ENCODE measurements around the gene PDX1.

PDX1 gene

GRCh38 chr13:27970382-27971235, 50.8 kb downstream of the PDX1 start:
- no peak for DNase-seq (ENCODE audit: low spot score)

DNA sequence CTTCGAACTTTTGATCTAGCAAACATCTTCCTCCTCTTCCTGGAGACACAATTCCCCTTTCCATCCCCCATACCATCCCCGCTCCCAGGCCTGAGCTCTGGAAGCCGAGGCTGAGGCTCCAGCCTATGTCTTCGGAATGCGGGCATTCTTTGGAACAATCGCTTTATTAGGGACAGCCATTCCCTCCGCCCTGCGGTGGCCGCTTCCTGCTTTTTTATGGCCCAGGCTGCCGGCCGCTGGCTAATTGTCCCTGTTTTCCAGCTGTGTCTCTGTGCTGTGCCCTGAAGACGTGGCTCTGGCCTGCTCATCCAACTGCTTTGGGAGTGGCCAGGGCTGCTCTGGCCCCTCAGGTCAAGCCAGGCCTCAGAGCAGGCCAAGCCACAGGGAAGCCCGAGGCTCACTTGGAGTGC, 51.4 kb downstream of the PDX1 start:
- no peak for DNase-seq (ENCODE audit: low spot score)

DNA sequence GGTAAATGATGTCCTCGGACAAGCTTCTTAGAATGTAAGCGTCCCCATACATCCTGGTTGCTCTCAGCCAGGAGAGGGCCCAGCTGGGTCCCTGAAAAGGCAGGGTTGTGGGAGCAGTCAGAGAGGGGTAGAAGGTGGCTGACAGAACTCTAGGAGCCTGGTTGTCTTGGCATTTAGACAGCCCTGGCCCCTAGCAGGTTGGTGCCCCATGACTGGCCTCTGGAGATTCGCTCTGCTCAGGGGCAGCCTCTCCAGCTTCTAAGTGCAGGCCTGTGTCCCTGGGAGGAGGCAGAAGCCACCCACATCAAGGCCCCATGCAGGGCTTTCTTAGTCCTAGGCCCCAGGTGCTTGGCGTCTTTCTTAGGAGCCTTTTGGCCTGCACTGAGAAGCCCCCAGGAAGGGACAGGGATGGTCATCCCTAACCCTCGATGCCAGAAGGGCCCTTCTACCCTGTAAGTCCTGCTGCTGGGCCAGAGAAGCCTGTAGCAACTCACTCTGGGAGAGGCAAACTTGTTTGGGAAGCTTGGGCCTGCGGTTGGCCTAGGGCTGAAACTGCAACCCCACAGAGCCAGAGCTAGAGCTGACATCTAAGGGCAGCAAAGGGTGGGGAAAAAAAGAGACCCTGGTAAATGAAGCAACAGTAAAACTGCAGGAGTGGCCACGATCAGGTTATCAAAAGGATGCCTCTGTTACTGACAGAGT, 52.1 kb downstream of the PDX1 start:
- DNase-seq (ENCODE audit: low spot score), result no peak

- no peak for DNase-seq (ENCODE audit: low spot score)
Measured at GRCh38 chr13:27972478-27972820, 52.6 kb downstream of the PDX1 start.

DNA sequence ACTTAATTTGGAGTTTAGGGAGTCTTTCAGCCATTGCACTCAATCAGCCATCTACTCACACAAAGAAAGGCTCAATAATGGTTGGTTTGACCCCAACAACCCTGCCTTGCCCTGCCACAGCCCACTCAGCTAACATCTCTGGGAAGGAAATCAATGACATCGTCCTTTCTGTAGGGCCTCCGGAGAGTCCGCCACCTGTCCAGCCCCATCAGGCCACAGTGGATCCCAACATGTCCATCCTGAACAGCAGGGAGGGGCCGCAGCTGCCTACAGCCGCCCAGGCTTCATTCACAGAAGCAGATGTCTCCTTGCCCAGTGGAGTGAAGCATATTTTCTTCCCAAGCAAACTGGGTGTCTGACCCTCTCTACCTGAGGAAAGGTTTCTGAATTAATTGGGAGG, 53.5 kb downstream of the PDX1 start:
- DNase-seq (ENCODE audit: low spot score), result no peak

DNA sequence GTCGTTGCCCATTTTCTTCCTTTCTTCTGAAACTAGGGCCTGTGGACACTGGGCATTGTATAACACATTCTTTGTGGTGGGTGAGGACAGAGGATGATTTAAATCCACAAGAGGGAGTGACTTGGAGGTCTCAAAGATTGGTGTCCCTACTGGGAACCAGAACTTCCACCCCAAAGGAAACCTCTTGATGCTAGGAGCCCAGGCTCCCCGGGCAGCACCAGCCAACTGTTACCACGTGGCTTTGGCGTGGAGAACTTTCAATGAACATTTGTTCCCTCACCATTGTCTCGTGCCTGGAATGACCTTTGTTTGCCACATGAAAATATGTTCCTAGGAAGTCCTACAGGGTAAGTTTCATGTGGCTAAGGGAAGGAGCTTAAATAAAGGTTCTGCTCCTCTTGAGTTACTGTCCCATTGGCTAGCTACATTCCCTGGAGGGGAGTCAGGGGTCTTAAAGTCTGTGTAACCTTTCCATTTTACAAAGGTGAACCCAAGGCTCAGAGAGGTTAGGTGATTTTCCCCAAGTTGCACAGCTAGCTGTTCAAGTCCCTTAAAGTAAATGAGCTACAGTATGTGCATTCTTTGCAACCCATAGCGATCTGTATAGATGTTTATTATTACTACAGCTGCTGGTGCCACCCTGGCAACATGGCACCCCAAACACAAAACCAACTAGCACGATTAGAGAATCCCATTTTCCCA, 54.3 kb downstream of the PDX1 start:
- no peak for DNase-seq (ENCODE audit: low spot score)
